CD8-positive, alpha-beta memory T cell (primary cell): Measurements from ENCODE around the gene LRBA. TPM values are rescaled to one million over a fixed set of nuclear protein-coding genes. Genes with fewer than 3 reads are reported as not detected.

Experiments used
- CTCF ChIA-PET: fragments of 350-600 bp; sonication (Branson Sonifier 250); formaldehyde crosslinking; loops from one replicate; lab custom pipeline; 2021; ENCODE audit warnings: antibody characterized with exemption; lab: Charles Lee
- POLR2A ChIA-PET: fragments of 350-600 bp; sonication (Branson Sonifier 250); formaldehyde crosslinking; loops from one replicate; lab custom pipeline; 2021; ENCODE audit warnings: antibody characterized with exemption; lab: Charles Lee
- DNase-seq, 5 donors: peaks; one replicate each; pipeline versions ENCODE4 v3.0.0 to v3.0.0-alpha.2; 2020 to 2022; ENCODE audit warnings: mixed read lengths in 1 of 5
- H3K27ac ChIP-seq: one replicate; pipeline ENCODE4 v1.7.0; 2013; ENCODE audit warnings: low read depth, mild to moderate bottlenecking, low read length, moderate library complexity
- H3K27me3 ChIP-seq: 2 replicates; pipeline ENCODE4 v1.7.0; 2013; ENCODE audit warnings: low read length, mild to moderate bottlenecking; ENCODE audit not compliant: insufficient read depth, poor library complexity, severe bottlenecking
- H3K36me3 ChIP-seq: 2 replicates; pipeline ENCODE4 v1.7.0; 2013; ENCODE audit warnings: mild to moderate bottlenecking, low read length, moderate library complexity; ENCODE audit not compliant: insufficient read depth
- H3K4me1 ChIP-seq: 2 replicates; pipeline ENCODE4 v1.7.0; 2013; ENCODE audit warnings: mild to moderate bottlenecking, low read length, moderate library complexity; ENCODE audit not compliant: insufficient read depth
- H3K4me3 ChIP-seq: 2 replicates; pipeline ENCODE4 v1.7.0; 2013; ENCODE audit warnings: mild to moderate bottlenecking, low read length
- H3K9me3 ChIP-seq: 2 replicates; pipeline ENCODE4 v1.7.0; 2013; ENCODE audit warnings: mild to moderate bottlenecking, low read length
- H3K27ac Mint-ChIP-seq, 8 donors: one replicate each; pipeline ENCODE4 v1.8.0; 2020 to 2021; ENCODE audit warnings: mixed read lengths in 8 of 8, mild to moderate bottlenecking in 6 of 8, inconsistent platforms in 3 of 8, moderate library complexity in 3 of 8
- H3K27me3 Mint-ChIP-seq, 2 donors: one replicate each; pipeline ENCODE4 v1.8.0; 2020 to 2021; ENCODE audit warnings: mixed read lengths in 2 of 2, mild to moderate bottlenecking in 1 of 2, moderate library complexity in 1 of 2
- H3K36me3 Mint-ChIP-seq, 3 donors: one replicate each; pipeline ENCODE4 v1.8.0; 2020 to 2021; ENCODE audit warnings: mixed read lengths in 3 of 3, inconsistent platforms in 1 of 3, mild to moderate bottlenecking in 1 of 3
- H3K4me1 Mint-ChIP-seq, 3 donors: one replicate each; pipeline ENCODE4 v1.8.0; 2020 to 2021; ENCODE audit warnings: mixed read lengths in 3 of 3, inconsistent platforms in 1 of 3, mild to moderate bottlenecking in 1 of 3
- H3K4me3 Mint-ChIP-seq, 7 donors: one replicate each; pipeline ENCODE4 v1.8.0; 2020 to 2021; ENCODE audit warnings: mixed read lengths in 7 of 7, mild to moderate bottlenecking in 6 of 7, moderate library complexity in 4 of 7, inconsistent platforms in 2 of 7
- H3K9me3 Mint-ChIP-seq, 5 donors: one replicate each; pipeline ENCODE4 v1.8.0; 2020 to 2022; ENCODE audit warnings: mixed read lengths in 5 of 5, mild to moderate bottlenecking in 3 of 5, moderate library complexity in 2 of 5, inconsistent platforms in 1 of 5
- polyA plus RNA-seq: library from polyadenylated mRNA; unstranded; fragments of 300-500 nt; fragmentation: Illumina TruSeq; gene quantifications from one replicate; pipeline ENCODE4 v1.2.3, GENCODE V29; 2021
- total RNA-seq, 2 experiments: library from RNA; stranded (reverse); gene quantifications; one replicate each; pipeline ENCODE4 v1.2.3, GENCODE V29; 2021

Gene LRBA
- total and polyA plus RNA-seq, 3 experiments from 2014 or later: 25.9 to 61.9 (median 56.4) TPM

DNA sequence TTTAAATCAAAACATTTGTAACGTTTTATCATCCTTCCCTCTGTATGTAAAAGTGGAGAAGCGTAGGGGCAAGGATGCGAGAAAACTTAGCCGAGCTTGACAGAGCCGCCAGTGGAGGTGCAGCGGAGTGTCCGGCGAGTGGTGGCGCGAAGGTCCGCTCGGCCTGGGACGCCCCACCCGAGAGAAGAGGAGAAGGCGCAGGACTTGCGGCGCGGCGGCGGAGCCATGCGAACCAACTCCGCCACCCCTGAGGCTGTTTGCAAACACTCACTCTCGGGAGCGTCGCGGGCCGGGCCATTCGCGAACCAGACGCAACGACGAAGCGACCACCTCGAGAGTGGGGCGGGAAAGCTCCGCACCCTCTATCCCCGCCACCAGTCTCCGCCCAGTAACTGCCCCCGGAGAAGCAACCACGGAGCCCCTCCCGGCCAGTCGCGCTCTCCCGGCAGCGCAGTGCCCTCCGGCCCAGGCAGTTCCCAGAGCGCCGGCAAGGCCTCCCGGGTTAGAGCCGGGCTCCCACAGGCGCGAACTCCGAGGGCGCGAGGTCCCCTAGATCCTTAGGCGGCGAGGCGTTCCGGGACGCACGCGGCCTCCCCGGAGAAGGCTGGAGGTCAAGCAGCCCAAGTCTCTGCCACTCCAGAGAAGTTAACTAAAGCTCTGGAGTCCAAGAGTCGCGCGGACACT lies 435.4 kb downstream of the LRBA start:
- ChIA-PET CTCF (no interaction called here), POLR2A (no interaction called here)
- Mint-ChIP-seq H3K9me3 (peaks cover 0 to 2% (median 0%) of the 10 kb centered on the region in 5 donors), H3K27me3 (peaks cover 0 to 2% of the 10 kb centered on the region in 2 donors), H3K27ac (no peak overlapping the region), H3K4me1 (peaks cover 0 to 4% (median 2%) of the 10 kb centered on the region in 3 donors), H3K36me3 (peaks cover 25 to 61% (median 44%) of the 10 kb centered on the region in 3 donors), H3K4me3 (no peak overlapping the region)
- no peak overlapping the region for H3K27ac ChIP-seq
- H3K27me3 ChIP-seq: no peaks in the 10 kb centered on the region
- no peak overlapping the region for H3K4me3 ChIP-seq
- H3K9me3 ChIP-seq: no peaks in the 10 kb centered on the region
- no peak for DNase-seq
- H3K36me3 ChIP-seq: peaks cover 9% of the 10 kb centered on the region
- no peaks in the 10 kb centered on the region for H3K4me1 ChIP-seq

DNA sequence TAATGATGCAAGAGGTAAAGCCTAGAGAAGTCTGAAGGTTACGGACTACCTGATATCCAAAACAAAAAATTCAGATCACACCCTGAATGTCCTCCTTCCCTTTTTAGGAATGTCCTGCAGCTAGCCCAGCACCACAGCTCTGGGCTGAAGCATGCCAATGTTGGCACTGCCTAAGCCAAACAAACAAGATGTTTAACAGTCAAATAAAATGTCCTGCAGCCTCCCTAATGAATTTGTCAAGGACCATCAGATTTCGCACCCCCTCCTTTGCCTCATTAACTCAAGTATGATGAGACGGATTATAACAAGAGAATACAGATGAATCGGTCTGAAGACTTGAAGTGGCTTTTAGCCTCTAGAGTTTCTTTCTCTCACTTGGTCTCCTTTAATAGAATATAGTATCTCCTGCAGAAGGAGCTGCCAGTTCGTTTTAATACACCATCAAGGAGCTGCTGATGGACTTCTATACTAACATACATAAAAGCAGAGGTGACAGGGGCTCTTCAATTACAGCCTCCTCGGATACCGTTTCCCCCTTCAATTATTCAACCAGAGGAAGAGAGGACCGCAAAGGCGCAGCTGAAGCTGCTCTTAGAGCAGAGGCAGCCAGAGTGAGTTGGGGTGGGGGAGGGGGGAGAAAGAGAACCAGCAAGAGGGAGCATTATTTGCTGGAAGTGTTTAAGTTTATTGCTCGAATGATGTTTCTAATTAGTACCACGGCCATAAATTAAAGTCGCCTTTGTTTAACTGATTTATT lies 436.2 kb downstream of the LRBA start:
- DNase-seq: no peak
- POLR2A ChIA-PET: no interaction called here
- no peaks in the 10 kb centered on the region for H3K9me3 ChIP-seq
- Mint-ChIP-seq H3K27ac (peak overlapping the region in 2 of 8 donors; percentile 24 to 53), H3K27me3 (peaks cover 0 to 2% of the 10 kb centered on the region in 2 donors), H3K9me3 (peaks cover 0 to 2% (median 0%) of the 10 kb centered on the region in 5 donors), H3K4me1 (peaks cover 0 to 5% (median 3%) of the 10 kb centered on the region in 3 donors), H3K4me3 (no peak overlapping the region), H3K36me3 (peaks cover 24 to 55% (median 37%) of the 10 kb centered on the region in 3 donors)
- H3K4me1 ChIP-seq: no peaks in the 10 kb centered on the region
- CTCF ChIA-PET: no interaction called here
- H3K27me3 ChIP-seq: no peaks in the 10 kb centered on the region
- H3K27ac ChIP-seq: no peak overlapping the region
- peaks cover 9% of the 10 kb centered on the region for H3K36me3 ChIP-seq
- no peak overlapping the region for H3K4me3 ChIP-seq

DNA sequence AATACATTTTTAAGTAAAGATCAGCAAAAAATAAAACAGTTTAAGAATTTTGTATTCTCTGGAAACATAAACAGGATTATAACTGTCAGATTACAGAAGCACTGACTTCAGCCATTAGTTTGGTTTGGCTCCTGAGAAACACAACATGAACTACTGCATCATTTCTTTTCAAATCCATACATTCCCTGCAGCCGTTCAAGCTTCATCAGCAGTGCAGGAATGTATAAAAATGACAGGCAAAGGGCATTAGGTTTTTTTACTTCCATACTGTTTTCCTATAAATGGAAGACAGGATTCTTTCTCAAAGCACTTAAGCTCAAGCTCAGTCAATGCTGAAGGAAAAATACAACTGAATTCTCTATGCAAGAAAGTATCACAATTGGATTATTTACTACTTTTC lies 437.3 kb downstream of the LRBA start:
- peaks cover 0 to 2% of the 10 kb centered on the region in 2 donors for H3K27me3 Mint-ChIP-seq
- peaks cover 5% of the 10 kb centered on the region for H3K36me3 ChIP-seq
- H3K4me1 Mint-ChIP-seq: peaks cover 0 to 11% (median 5%) of the 10 kb centered on the region in 3 donors
- peaks cover 20 to 44% (median 35%) of the 10 kb centered on the region in 3 donors for H3K36me3 Mint-ChIP-seq
- H3K27ac Mint-ChIP-seq: no peak overlapping the region
- H3K4me3 ChIP-seq: no peak overlapping the region
- H3K9me3 ChIP-seq: no peaks in the 10 kb centered on the region
- H3K27me3 ChIP-seq: no peaks in the 10 kb centered on the region
- CTCF ChIA-PET: no interaction called here
- no peak overlapping the region for H3K4me3 Mint-ChIP-seq
- no peak for DNase-seq
- POLR2A ChIA-PET: no interaction called here
- H3K9me3 Mint-ChIP-seq: peaks cover 0 to 2% (median 0%) of the 10 kb centered on the region in 5 donors
- no peaks in the 10 kb centered on the region for H3K4me1 ChIP-seq
- H3K27ac ChIP-seq: no peak overlapping the region

DNA sequence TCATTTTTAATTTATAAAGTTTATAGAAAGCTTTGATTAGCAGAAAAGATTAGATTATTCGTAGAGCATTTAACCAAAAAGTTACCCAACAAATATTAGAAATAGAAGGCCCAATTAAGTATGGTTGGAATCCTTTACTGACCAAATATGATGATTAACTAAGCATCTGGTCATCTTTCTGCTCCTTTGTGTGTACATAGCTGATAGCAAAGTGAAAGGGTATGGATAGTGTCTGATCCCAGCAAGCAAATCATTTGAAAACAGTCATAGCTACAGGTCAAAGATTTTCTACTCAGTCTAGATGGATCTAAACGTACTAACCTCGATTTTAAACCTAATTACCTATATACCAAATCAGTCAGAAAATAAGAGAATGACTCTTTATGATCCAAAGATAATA lies 440.4 kb downstream of the LRBA start:
- no peak overlapping the region for H3K4me3 Mint-ChIP-seq
- H3K27me3 Mint-ChIP-seq: peaks cover 0 to 2% of the 10 kb centered on the region in 2 donors
- no peak for DNase-seq
- H3K27me3 ChIP-seq: no peaks in the 10 kb centered on the region
- ChIA-PET POLR2A (no interaction called here), CTCF (no interaction called here)
- H3K9me3 Mint-ChIP-seq: peaks cover 0 to 2% (median 0%) of the 10 kb centered on the region in 5 donors
- peaks cover 10 to 26% (median 10%) of the 10 kb centered on the region in 3 donors for H3K36me3 Mint-ChIP-seq
- H3K27ac Mint-ChIP-seq: no peak overlapping the region
- H3K9me3 ChIP-seq: no peaks in the 10 kb centered on the region
- peaks cover 0 to 11% (median 3%) of the 10 kb centered on the region in 3 donors for H3K4me1 Mint-ChIP-seq
- H3K4me3 ChIP-seq: no peak overlapping the region
- H3K36me3 ChIP-seq: no peaks in the 10 kb centered on the region
- H3K27ac ChIP-seq: no peak overlapping the region
- no peaks in the 10 kb centered on the region for H3K4me1 ChIP-seq

DNA sequence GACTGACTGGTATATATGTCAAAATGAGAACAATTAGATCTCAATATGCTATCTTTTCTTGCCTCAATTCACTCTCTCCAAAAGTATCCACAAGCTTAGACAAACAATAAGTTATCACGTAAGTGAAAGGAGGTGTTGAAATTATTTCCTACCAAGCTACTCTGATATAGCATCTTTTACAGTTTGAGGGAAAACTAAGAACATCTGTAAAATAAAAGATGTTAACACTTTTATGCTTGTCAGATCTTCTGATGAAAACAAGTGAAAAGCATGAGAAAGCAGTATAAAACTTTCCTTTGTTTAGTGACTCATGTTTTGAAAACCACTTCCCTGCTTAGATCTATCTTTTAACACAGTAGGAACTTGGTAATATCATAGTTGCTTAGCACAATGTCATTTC lies 441.6 kb downstream of the LRBA start:
- peak overlapping the region; percentile 16 for H3K27ac ChIP-seq
- ChIA-PET CTCF (no interaction called here), POLR2A (no interaction called here)
- H3K9me3 ChIP-seq: no peaks in the 10 kb centered on the region
- no peak for DNase-seq
- H3K4me1 ChIP-seq: no peaks in the 10 kb centered on the region
- Mint-ChIP-seq H3K4me3 (no peak overlapping the region), H3K27ac (peak overlapping the region in 1 of 8 donors; percentile 50), H3K4me1 (peaks cover 0 to 11% (median 3%) of the 10 kb centered on the region in 3 donors), H3K36me3 (peaks cover 0 to 20% (median 6%) of the 10 kb centered on the region in 3 donors), H3K27me3 (no peaks in the 10 kb centered on the region), H3K9me3 (no peaks in the 10 kb centered on the region)
- H3K4me3 ChIP-seq: no peak overlapping the region
- no peaks in the 10 kb centered on the region for H3K36me3 ChIP-seq
- no peaks in the 10 kb centered on the region for H3K27me3 ChIP-seq

DNA sequence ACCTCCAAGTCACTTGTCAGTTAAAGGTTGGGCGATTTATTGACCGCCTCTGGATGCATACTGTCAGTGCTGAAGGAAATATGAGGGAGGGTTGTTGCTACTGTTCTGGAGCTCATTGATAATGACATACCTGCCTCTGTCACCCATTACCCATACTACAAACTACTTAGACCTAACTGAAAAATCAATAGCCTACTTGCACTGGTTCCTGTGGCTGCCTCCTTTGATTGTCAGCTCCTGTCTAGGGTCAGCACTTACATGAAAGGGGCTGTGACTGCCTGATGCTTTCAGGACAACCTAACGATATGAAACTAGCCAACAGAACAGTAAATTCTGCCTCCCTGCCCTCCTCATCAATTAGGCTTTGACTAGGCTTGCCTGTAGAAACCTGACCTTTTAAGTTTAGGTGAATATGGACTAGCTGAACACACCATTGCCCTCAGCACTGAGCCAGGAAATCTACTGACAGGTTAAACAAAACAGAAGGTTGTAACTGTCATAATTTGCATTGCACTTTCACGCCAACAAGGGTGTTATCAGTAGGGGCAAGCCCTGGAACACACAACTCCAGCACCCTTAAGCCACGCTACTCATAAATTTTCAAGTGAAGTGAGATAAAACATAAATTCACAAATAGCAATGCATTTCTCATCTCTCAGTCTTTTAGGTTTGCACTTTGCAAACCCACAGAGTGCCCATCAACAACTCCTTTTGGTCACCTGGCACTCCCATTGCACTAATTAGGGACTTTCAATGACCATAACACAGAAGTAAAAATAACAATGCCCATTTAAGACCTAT lies 442.2 kb downstream of the LRBA start:
- CTCF ChIA-PET: no interaction called here
- peaks cover 0 to 11% (median 3%) of the 10 kb centered on the region in 3 donors for H3K4me1 Mint-ChIP-seq

DNA sequence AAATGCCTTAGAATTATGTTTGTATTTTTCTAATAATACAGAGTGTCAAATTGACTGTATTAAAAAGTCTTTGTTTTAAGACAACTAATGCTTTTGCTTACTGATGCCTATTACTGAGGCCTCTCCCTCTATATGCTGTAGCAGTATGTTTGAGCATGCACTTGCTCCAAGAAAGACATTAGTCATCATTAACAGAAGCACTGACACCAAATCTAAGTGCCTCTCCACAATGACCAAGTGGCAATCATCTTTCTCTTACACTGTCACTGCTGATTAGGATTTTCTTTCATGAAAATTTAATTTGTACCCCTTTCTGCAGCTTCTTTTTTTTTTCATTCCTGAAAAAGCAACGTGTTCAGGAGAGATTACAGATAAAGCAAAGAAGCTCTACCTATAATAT lies 444.2 kb downstream of the LRBA start:
- CTCF ChIA-PET: no interaction called here
- no peak overlapping the region for H3K27ac Mint-ChIP-seq

More for the DNA sequence above, 442.2 kb downstream of the LRBA start:
- H3K4me3 Mint-ChIP-seq: no peak overlapping the region
- H3K36me3 Mint-ChIP-seq: peaks cover under 1 to 21% (median 6%) of the 10 kb centered on the region in 3 donors
- H3K9me3 Mint-ChIP-seq: no peaks in the 10 kb centered on the region
- peak overlapping the region; percentile 16 for H3K27ac ChIP-seq
- POLR2A ChIA-PET: no interaction called here
- DNase-seq: no peak
- no peak overlapping the region for H3K4me3 ChIP-seq
- no peaks in the 10 kb centered on the region for H3K4me1 ChIP-seq
- no peaks in the 10 kb centered on the region for H3K36me3 ChIP-seq
- no peaks in the 10 kb centered on the region for H3K27me3 ChIP-seq
- no peaks in the 10 kb centered on the region for H3K9me3 ChIP-seq
- H3K27ac Mint-ChIP-seq: peak overlapping the region in 1 of 8 donors; percentile 24
- H3K27me3 Mint-ChIP-seq: no peaks in the 10 kb centered on the region

More for the DNA sequence above, 444.2 kb downstream of the LRBA start:
- no peaks in the 10 kb centered on the region for H3K27me3 Mint-ChIP-seq
- no peaks in the 10 kb centered on the region for H3K9me3 Mint-ChIP-seq
- Histone ChIP-seq H3K4me3 (no peak overlapping the region), H3K9me3 (no peaks in the 10 kb centered on the region), H3K27me3 (no peaks in the 10 kb centered on the region), H3K4me1 (no peaks in the 10 kb centered on the region), H3K36me3 (no peaks in the 10 kb centered on the region), H3K27ac (no peak overlapping the region)
- H3K36me3 Mint-ChIP-seq: peaks cover 4 to 32% (median 6%) of the 10 kb centered on the region in 3 donors
- DNase-seq: no peak
- no peak overlapping the region for H3K4me3 Mint-ChIP-seq
- POLR2A ChIA-PET: no interaction called here
- H3K4me1 Mint-ChIP-seq: peaks cover 0 to 11% (median 3%) of the 10 kb centered on the region in 3 donors
